Stimulated activated naive CD4-positive, alpha-beta T cell (primary cell): ENCODE results near the gene DDX21.
A peak's percentile ranks its signal among the peaks of the same experiment; 100 is the strongest.
"Not testable (repeated sequence)": the region's sequence is repeated elsewhere in the genome, so short reads cannot be mapped to it uniquely, and the experiment has no call there.

ENCODE experiments used
- DNase-seq, 6 experiments: peaks; one replicate each; lab custom pipeline; 2025; lab: John Stamatoyannopoulos, UW

DDX21 gene

GRCh38 chr10:68988530-68989316, 32.8 kb downstream of the DDX21 start, which contains the start of gene KIFBP:
TSS of gene KIFBP (plus strand) at chr10:68988803. CDS start at chr10:68988833, 30 bp downstream.
- peak; percentile 69 to 83 (median 80) for DNase-seq

GRCh38 chr10:68989317-68989990, 33.5 kb downstream of the DDX21 start:
- DNase-seq = no peak

DNA sequence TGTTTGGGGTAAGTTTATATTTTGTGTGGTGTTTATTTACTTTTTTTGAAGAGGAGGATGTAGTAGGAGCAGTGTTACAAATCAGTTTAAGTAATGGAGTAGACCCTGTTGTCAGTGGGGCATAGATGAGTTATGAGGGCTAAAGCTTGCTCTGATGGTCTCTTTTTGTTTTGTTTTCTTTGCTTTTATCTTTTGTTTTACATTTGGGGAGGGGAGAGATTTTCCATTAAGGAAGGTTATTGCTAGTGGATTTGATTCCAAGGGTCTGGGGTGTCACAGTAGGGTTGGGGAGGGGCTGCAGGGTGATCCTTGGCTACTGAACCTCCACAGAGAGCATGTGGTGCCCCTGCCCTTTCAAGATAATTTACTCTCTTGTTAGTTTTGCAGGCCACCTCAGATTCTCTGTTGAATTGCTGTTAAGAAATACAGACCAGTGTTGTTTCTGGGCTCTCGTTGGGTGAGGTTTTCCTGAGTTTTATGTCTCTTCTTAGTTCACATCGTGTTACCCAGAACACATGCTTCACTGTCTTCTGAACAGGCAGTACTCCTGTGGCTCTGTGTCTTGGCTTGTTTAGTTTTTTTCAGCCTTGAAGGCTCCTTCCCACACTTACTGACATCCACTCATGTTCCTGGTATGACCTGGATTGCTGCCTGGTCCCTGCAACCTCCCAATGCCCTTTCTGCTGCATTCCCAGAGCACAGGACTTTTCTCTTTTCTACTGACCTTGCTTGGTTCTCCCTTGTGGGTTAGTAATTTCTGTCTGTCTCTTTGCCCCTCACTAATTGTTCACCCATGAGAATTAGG, 36.9 kb downstream of the DDX21 start:
- DNase-seq = no peak

DNA sequence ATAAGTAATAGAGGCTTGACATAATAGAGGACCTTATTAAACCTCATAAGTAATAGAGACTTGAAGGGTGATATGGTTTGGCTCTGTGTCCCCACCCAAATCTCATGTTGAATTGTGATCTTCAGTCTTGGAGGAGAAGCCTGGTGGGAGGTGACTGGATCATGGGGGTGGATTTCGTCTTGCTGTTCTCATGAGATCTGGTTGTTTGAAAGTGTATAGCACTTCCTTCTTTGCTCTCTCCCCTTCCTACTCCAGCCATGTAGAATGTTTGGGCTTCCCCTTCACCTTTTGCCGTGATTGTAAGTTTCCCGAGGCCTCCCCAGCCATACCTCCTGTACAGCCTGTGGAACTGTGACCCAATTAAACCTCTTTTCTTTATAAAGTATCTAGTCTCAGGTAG, 41.2 kb downstream of the DDX21 start:
- no peak for DNase-seq

DNA sequence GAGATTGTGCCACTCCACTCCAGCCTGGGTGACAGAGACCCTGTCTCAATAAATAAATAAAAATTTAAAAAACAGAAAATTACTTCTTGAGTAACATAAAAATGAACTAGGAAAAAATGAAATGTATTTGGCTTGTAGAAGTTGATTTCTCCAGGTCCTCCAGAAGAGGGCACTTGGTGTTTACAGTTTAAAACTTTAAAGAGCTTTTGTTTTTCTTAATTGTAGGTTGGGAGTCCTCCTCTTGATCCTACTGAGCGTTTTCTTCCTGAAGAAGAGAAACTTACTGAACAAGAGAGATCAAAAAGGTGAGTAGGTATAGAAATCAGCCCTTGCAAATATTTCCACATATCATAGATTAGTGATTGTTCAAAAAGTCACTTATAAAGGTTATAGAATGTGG, 48.9 kb downstream of the DDX21 start:
- DNase-seq = peak in 3 of 6 experiments; percentile 48 to 65 (median 61)

GRCh38 chr10:69005704-69006485, 49.9 kb downstream of the DDX21 start:
- DNase-seq = no peak

DNA sequence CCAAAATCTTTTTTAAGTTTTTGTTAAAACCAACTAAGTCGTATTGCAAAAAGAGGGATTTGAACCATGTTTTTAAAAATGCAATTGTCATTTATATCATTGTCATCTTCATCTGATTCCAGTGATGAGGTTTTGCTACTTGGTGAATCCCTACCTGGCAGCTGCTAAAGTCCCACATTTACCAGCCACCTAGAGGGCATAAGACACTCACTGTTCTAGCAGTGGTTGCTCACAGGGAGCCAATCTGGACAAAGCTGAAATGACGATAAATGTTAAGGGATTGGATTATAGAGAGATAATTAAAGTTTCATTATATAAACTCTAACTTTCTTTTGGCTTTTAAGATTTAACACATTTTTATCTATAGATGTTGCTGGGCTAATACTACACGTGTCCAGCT, 51.3 kb downstream of the DDX21 start:
- DNase-seq = no peak

- DNase-seq = no peak
Observed at GRCh38 chr10:69009360-69009759, 53.4 kb downstream of the DDX21 start.

GRCh38 chr10:69010151-69010640, 54.2 kb downstream of the DDX21 start:
- DNase-seq = no peak

DNA sequence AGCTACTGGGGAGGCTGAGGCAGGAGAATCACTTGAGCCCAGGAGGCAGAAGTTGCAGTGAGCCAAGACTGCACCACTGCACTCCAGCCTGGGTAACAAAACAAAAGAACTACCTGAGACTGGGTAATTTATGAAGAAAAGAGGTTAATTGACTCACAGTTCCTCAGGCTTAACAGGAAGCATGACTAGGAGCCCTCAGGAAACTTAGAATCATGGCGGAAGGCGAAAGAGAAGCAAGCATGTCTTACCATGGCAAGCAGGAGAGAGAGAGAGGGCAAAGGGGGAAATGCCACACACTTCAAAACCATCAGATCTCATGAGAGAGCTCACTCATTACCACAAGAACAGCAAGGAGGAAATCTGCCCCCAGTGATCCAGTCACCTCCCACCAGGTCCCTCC, 56.8 kb downstream of the DDX21 start:
- DNase-seq = not testable (repeated sequence)

DNA sequence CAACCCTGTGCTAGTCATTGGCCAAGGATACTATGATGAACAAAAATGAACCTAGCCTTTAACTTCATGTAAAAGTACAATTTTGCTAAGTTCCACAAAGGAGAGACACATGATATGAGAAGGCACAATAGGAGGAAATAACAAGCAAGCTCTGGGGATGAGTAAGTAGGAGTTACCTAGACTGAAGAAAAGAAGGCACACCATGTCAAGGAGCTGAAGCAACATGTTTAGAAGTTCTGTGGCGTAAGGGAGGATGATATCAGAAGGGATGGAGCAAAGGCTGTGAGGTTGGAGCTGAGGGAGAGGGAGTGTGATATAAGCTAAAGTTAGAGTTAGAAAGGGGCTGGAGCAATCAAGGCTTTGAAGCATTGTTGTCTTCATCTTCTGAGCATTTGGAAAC, 58.2 kb downstream of the DDX21 start:
- DNase-seq = no peak

DNA sequence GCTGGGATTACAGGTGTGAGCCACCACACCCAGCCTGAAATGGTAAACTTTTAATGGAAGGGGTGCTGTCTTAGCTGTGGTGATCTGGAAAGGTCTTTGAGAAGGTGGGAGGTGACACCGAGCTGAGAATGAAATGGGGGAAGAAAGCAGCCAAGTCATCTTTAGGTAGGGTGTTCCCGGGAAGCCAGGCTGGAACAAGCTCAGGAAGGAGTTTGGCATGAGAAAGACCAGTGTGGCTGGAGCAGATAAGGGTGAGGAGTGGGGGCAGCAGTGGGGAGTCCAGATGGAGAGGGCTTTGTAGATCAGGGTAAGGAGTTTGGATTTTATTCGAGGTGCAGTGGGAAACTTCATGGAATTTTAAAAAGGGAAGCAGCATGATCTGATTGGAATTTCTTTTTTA, 62.6 kb downstream of the DDX21 start:
- no peak for DNase-seq

DNA sequence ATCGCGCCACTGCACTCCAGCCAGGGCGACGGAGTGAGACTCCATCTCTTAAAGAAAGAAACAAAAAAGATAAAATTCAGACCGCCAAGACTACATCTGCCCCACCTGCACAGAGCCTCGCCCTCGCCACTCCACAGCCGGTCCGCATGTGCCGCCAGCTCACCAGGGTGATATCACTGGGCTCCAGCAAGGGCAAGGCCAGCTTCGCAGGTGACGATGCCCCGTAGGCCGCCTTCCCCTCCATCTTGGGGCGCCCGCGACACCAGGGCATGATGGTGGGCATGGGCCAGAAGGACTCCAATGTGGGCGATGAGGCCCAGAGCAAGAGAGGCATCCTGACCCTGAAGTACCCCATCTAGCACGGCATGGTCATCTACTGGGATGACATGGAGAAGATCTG, 66.6 kb downstream of the DDX21 start:
- DNase-seq = no peak

GRCh38 chr10:69025370-69025896, 69.5 kb downstream of the DDX21 start:
- DNase-seq = no peak

GRCh38 chr10:69033256-69033655, 77.3 kb downstream of the DDX21 start:
- no peak for DNase-seq
